ENCODE data around the gene CARD10. TPM values are rescaled to one million over a fixed set of nuclear protein-coding genes. Genes with fewer than 3 reads are reported as not detected.

CARD10 gene
- total RNA-seq, 2 donors from 2014 or later: 4.2 to 5.8 TPM

- no peaks in the 10 kb centered on the region for H3K36me3 ChIP-seq
- no peak overlapping the region for H3K4me3 ChIP-seq
- no peak for DNase-seq (ENCODE audit: low spot score)
- no peaks in the 10 kb centered on the region for H3K27me3 ChIP-seq
- TF ChIP-seq CTCF (IDR thresholded peaks at IDR 0.05): no peak
- peaks cover 0 to 17% of the 10 kb centered on the region in 2 donors for H3K4me1 ChIP-seq
- H3K9me3 ChIP-seq: no peaks in the 10 kb centered on the region
- H3K27ac ChIP-seq: no peak overlapping the region
Measured at GRCh38 chr22:37480387-37481346, 38.5 kb downstream of the CARD10 start.

- no peaks in the 10 kb centered on the region for H3K36me3 ChIP-seq
- no peaks in the 10 kb centered on the region for H3K9me3 ChIP-seq
- H3K4me3 ChIP-seq: no peak overlapping the region
- peaks cover 0 to 11% of the 10 kb centered on the region in 2 donors for H3K4me1 ChIP-seq
- no peaks in the 10 kb centered on the region for H3K27me3 ChIP-seq
- DNase-seq (ENCODE audit: low spot score): no peak
- no peak for TF ChIP-seq CTCF (IDR thresholded peaks at IDR 0.05)
- no peak overlapping the region for H3K27ac ChIP-seq
Measured at GRCh38 chr22:37479196-37479595, 40.0 kb downstream of the CARD10 start.

DNA sequence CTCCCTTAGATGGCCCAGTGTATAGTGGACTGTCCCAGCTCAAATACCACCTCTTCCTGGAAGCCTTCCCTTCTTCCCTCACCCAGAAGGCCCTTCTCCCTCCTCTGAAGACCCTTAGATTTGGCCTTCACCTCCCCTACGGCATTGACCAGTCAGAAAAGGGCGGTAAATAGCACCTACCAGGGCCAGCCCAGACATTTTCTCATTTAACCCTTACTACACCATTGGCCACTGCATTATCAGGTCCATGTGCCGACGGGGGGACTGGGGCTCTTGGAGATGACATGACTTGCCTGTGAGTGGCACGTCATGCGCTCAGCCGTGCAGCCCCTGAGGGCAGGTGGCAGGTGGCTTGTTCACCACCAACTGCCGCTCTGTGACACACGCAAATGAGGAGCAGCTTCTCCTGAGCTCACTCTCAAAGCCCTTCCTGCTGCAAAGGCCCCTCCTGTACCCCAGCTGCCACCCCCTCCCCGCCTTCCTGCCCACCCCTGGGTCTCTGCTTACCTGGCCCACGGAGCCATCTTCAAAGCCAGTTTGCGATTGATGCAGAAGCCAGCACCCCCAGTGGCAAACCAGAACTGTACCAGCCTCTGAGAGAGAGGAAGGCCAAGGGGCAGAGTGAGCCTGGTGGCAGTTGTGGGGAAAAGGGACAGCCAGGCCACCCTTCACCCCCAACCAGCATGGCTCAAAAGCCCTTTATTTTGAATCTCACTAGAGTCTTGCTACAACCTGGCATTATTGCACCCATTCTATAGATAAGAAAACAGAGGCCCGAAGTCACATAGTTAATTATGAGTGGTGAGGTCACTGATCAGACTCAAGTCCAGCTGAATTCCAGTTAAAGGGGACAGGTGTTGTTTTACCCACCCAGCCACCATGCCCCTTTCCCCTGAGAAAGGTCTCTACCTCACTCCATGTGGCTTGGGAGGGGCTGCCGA is 42.6 kb downstream of the CARD10 start:
- Histone ChIP-seq H3K4me3 (no peak overlapping the region), H3K4me1 (no peaks in the 10 kb centered on the region), H3K27ac (no peak overlapping the region), H3K36me3 (no peaks in the 10 kb centered on the region), H3K27me3 (no peaks in the 10 kb centered on the region), H3K9me3 (no peaks in the 10 kb centered on the region)
- DNase-seq (ENCODE audit: low spot score): no peak
- no peak for TF ChIP-seq CTCF (IDR thresholded peaks at IDR 0.05)

DNA sequence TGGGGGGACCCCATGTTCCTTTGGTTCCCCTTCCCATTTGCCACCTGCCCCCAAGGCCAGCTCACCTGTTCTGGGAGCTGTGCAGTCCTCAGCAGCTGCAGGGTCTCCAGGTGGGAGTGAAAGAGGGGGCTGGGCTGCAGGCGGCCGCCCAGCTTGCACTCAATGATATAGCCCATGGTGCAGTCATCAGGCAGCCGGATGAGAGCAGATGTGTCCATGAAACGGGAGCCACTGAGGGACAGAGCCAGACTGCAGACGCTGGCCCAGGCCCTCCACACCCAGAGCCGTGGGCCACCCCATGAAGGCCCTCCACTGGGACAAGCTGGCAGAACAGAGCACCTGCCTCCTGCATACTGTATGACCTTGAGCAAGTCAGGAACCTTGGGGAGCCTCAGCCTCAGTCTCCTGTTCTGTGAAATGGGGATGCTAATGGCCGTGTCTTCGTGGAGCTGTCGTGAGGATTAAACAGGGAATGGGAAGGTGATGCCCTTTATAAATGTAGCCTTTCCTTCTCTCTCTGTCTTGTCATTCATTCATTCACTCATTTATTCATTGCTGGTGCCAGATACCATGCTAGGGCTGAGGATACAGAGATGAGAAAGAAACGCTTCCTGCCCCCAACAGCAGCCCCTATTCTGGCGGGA is 44.6 kb downstream of the CARD10 start:
- no peaks in the 10 kb centered on the region for H3K27me3 ChIP-seq
- no peaks in the 10 kb centered on the region for H3K9me3 ChIP-seq
- DNase-seq (ENCODE audit: low spot score): no peak
- no peak for TF ChIP-seq CTCF (IDR thresholded peaks at IDR 0.05)
- H3K4me1 ChIP-seq: no peaks in the 10 kb centered on the region
- H3K27ac ChIP-seq: no peak overlapping the region
- H3K4me3 ChIP-seq: no peak overlapping the region
- H3K36me3 ChIP-seq: no peaks in the 10 kb centered on the region

DNA sequence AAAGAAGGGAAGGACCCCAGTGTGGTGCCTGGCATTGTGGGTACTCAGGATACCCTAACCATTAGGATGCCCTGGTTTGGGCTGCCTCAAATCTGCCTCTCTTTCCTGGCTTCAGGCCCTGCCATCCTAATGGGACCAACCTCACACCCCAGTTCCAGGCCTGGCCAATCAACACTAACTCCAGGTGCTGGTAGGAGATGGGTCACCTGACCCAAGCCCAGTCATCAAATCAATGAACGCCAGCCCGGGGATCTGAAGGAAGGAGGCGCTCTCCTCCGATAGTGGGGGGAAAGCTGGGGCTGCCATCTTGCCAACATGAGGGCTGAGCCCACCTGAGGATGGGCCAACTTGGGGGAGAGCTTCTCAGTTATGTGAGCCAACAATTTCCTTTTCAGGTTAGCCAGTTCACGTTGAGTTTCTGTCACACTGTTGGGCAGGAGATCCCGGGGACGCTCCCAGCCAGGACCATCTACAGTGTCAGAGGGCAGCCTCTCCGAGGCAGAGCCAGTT is 45.7 kb downstream of the CARD10 start:
- TF ChIP-seq CTCF (IDR thresholded peaks at IDR 0.05): no peak
- Histone ChIP-seq H3K4me1 (no peaks in the 10 kb centered on the region), H3K4me3 (no peak overlapping the region), H3K9me3 (no peaks in the 10 kb centered on the region), H3K36me3 (no peaks in the 10 kb centered on the region), H3K27ac (no peak overlapping the region), H3K27me3 (no peaks in the 10 kb centered on the region)
- no peak for DNase-seq (ENCODE audit: low spot score)

All from right atrium auricular region (tissue), 2 donors.